OCI-LY1 (cell line): ENCODE data around the gene MAT1A.

ENCODE experiments used
- CTCF ChIP-seq: fragments of 200-600 bp; sonication (generic), shearing (Covaris generic); IDR thresholded peaks from 2 replicates; pipeline ENCODE4 v1.5.1; 2017; ENCODE audit warnings: mild to moderate bottlenecking, antibody characterized with exemption, low read length, moderate library complexity, mixed read lengths
- EZH2 ChIP-seq: fragments of 200-600 bp; sonication (generic), shearing (Covaris generic); IDR thresholded peaks from 2 replicates; pipeline ENCODE4 v1.8.0; 2017; ENCODE audit warnings: borderline replicate concordance, mixed run types, mild to moderate bottlenecking, antibody characterized with exemption, low read length, moderate library complexity, mixed read lengths

GRCh38 chr10:80318742-80319141 is 29.3 kb upstream of the MAT1A start:
- TF ChIP-seq CTCF (no peak), EZH2 (no peak)
